A673 (cell line): Measurements from ENCODE around the gene DAPK1. TPM values are rescaled to one million over a fixed set of nuclear protein-coding genes. Genes with fewer than 3 reads are reported as not detected.

ENCODE experiments used
- BruUV-seq: library from RNA; stranded (reverse); fragments of 400-500 nt; replicated peaks from 2 replicates; lab custom pipeline; 2021; lab: Mats Ljungman, UMichigan
- CTCF ChIA-PET: fragments of 300-600 bp; sonication (Branson Sonifier 250); formaldehyde crosslinking; loops from one replicate; lab custom pipeline; 2022; ENCODE audit warnings: antibody characterized with exemption; lab: Charles Lee
- POLR2A ChIA-PET: fragments of 300-600 bp; sonication (Branson Sonifier 250); formaldehyde crosslinking; loops from one replicate; lab custom pipeline; 2022; ENCODE audit warnings: antibody characterized with exemption; ENCODE audit not compliant: low non-redundant PET; lab: Charles Lee
- DNase-seq: peaks from one replicate; pipeline ENCODE4 v3.0.0-alpha.2; 2015; ENCODE audit warnings: low spot score
- H3K27ac ChIP-seq: fragments of 200-600 bp; sonication (generic); 2 replicates; pipeline ENCODE4 v1.5.1; 2016; ENCODE audit warnings: mixed run types, low read depth, mild to moderate bottlenecking, mixed read lengths, antibody characterized with exemption, low read length; ENCODE audit not compliant: poor library complexity, severe bottlenecking
- H3K27me3 ChIP-seq: fragments of 200-600 bp; sonication (generic); replicated peaks from 2 replicates; pipeline ENCODE4 v1.6.1; 2017; ENCODE audit warnings: mixed run types, low read depth, mild to moderate bottlenecking, mixed read lengths, antibody characterized with exemption, low read length; ENCODE audit not compliant: insufficient read depth, poor library complexity
- H3K36me3 ChIP-seq: fragments of 200-600 bp; sonication (generic); 2 replicates; pipeline ENCODE4 v1.6.1; 2016; ENCODE audit warnings: mixed run types, mild to moderate bottlenecking, mixed read lengths, antibody characterized with exemption, low read length; ENCODE audit not compliant: insufficient read depth, poor library complexity, severe bottlenecking
- H3K4me1 ChIP-seq: fragments of 200-600 bp; sonication (generic); 2 replicates; pipeline ENCODE4 v1.6.1; 2017; ENCODE audit warnings: mixed run types, mild to moderate bottlenecking, mixed read lengths, antibody characterized with exemption, low read length; ENCODE audit not compliant: insufficient read depth, poor library complexity, severe bottlenecking
- H3K4me3 ChIP-seq: fragments of 200-600 bp; sonication (generic); 2 replicates; pipeline ENCODE4 v1.5.1; 2016; ENCODE audit warnings: low read depth, mixed run types, mild to moderate bottlenecking, mixed read lengths, low read length; ENCODE audit not compliant: poor library complexity, severe bottlenecking
- H3K9me3 ChIP-seq: fragments of 200-600 bp; sonication (generic); 2 replicates; pipeline ENCODE4 v1.6.1; 2016; ENCODE audit warnings: mixed run types, low read depth, mild to moderate bottlenecking, mixed read lengths, antibody characterized with exemption, low read length; ENCODE audit not compliant: poor library complexity, severe bottlenecking
- CTCF ChIP-seq: fragments of 300-800, 200-600 bp; sonication (generic); conservative IDR thresholded peaks from 2 replicates; pipeline ENCODE4 v1.5.1; 2017; ENCODE audit warnings: low read depth, mild to moderate bottlenecking, antibody characterized with exemption, low read length, moderate library complexity, mixed read lengths
- EZH2 ChIP-seq: fragments of 200-600 bp; sonication (generic); IDR thresholded peaks from 2 replicates; pipeline ENCODE4 v1.6.1; 2017; ENCODE audit warnings: borderline replicate concordance, low read depth, mild to moderate bottlenecking, mixed read lengths, antibody characterized with exemption, low read length; ENCODE audit not compliant: poor library complexity, severe bottlenecking
- intact Hi-C: fragments of 100-400 bp; cut with micrococcal nuclease; formaldehyde crosslinking; loops from one replicate; pipeline ENCODE4 v1.10.0; 2022; ENCODE audit not compliant: unreplicated experiment
- total RNA-seq: library from RNA; stranded (reverse); gene quantifications from 2 replicates; pipeline ENCODE4 v1.2.3, GENCODE V29; 2021

The DAPK1 gene
- total RNA-seq, 1 experiment from 2014 or later, result 380 TPM

- no peak overlapping the region for H3K4me3 ChIP-seq
- H3K27ac ChIP-seq, result no peak overlapping the region
- no peaks in the 10 kb centered on the region for H3K9me3 ChIP-seq
- no peaks in the 10 kb centered on the region for H3K27me3 ChIP-seq
- TF ChIP-seq CTCF (no peak), EZH2 (no peak)
- ChIA-PET CTCF (no interaction called here), POLR2A (no interaction called here)
- no TSS peak for BruUV-seq
- H3K4me1 ChIP-seq, result peaks cover 79% of the 10 kb centered on the region
- H3K36me3 ChIP-seq, result peaks cover 11% of the 10 kb centered on the region
- intact Hi-C loops, result no loop called here
- DNase-seq, result no peak
Observed at GRCh38 chr9:87596862-87597261, 99.2 kb downstream of the DAPK1 start.

- no TSS peak for BruUV-seq
Observed at GRCh38 chr9:87597710-87598443, 100.2 kb downstream of the DAPK1 start.

GRCh38 chr9:87599901-87600610 lies 102.4 kb downstream of the DAPK1 start:
- Histone ChIP-seq H3K36me3 (peaks cover 7% of the 10 kb centered on the region), H3K9me3 (no peaks in the 10 kb centered on the region), H3K27ac (no peak overlapping the region), H3K4me3 (no peak overlapping the region), H3K27me3 (no peaks in the 10 kb centered on the region), H3K4me1 (peaks cover 87% of the 10 kb centered on the region)
- intact Hi-C loops, result loop anchor here (5.0 kb wide), 1 partner anchor 68 kb away; no protein-coding TSS in a partner anchor
- ChIA-PET CTCF (no interaction called here), POLR2A (no interaction called here)
- no TSS peak for BruUV-seq
- peak; percentile 67 for DNase-seq
- TF ChIP-seq CTCF (no peak), EZH2 (no peak)

More at GRCh38 chr9:87597710-87598443, 100.2 kb downstream of the DAPK1 start:
- Histone ChIP-seq H3K27ac (no peak overlapping the region), H3K27me3 (no peaks in the 10 kb centered on the region), H3K9me3 (no peaks in the 10 kb centered on the region), H3K4me3 (no peak overlapping the region), H3K4me1 (peaks cover 79% of the 10 kb centered on the region), H3K36me3 (peaks cover 11% of the 10 kb centered on the region)
- TF ChIP-seq CTCF, result no peak
- TF ChIP-seq EZH2, result no peak
- intact Hi-C loops, result no loop called here
- ChIA-PET CTCF (no interaction called here), POLR2A (no interaction called here)
- no peak for DNase-seq
